Sigmoid colon (tissue), 4 donors: ENCODE measurements around the gene TRIM59.

Source experiments
- CTCF ChIP-seq, 4 experiments: fragments of 450-650 bp in 3 of 4; fragments of 200-600 bp in 1 of 4; IDR thresholded peaks; one replicate each; pipeline ENCODE4 v1.5.1; 2016 to 2019; ENCODE audit warnings: antibody characterized with exemption in 4 of 4, mild to moderate bottlenecking in 3 of 4, moderate library complexity in 2 of 4
- EP300 ChIP-seq, 4 donors: sonication (generic); formaldehyde crosslinking; IDR thresholded peaks; one replicate each; pipeline ENCODE4 v1.6.1; 2017; ENCODE audit warnings: antibody characterized with exemption in 4 of 4
- POLR2AphosphoS5 ChIP-seq, 4 donors: sonication (generic); formaldehyde crosslinking; IDR thresholded peaks; one replicate each; pipeline ENCODE4 v1.6.1; 2017; ENCODE audit warnings: antibody characterized with exemption in 4 of 4

- no peak for TF ChIP-seq CTCF (IDR thresholded peaks at IDR 0.05)
- TF ChIP-seq EP300 (IDR thresholded peaks at IDR 0.05), result no peak
- no peak for TF ChIP-seq POLR2AphosphoS5 (IDR thresholded peaks at IDR 0.05)
These were observed 48.6 kb upstream of the TRIM59 start for GRCh38 chr3:160498202-160498601.
